Hippocampal formation (tissue), 2 donors: ENCODE results near the gene CENPH.
"Not testable (repeated sequence)": the region's sequence is repeated elsewhere in the genome, so short reads cannot be mapped to it uniquely, and the experiment has no call there.

Source experiments
- DNase-seq, 2 donors: peaks; one replicate each; lab custom pipeline; 2025; lab: John Stamatoyannopoulos, UW

The CENPH gene

GRCh38 chr5:69252437-69252836 lies 63.1 kb downstream of the CENPH start:
- DNase-seq: no peak

GRCh38 chr5:69255940-69256339 lies 66.6 kb downstream of the CENPH start:
- DNase-seq: not testable (repeated sequence)

GRCh38 chr5:69257577-69257976 lies 68.2 kb downstream of the CENPH start:
- DNase-seq: no peak
